ENCODE data around the gene MYCBP2. TPM values are rescaled to one million over a fixed set of nuclear protein-coding genes. Genes with fewer than 3 reads are reported as not detected.

MYCBP2 gene
- polyA plus RNA-seq, 2 of the 4 experiments (the other 2 are of a cell fraction), result 15.8 to 37.8 TPM

DNA sequence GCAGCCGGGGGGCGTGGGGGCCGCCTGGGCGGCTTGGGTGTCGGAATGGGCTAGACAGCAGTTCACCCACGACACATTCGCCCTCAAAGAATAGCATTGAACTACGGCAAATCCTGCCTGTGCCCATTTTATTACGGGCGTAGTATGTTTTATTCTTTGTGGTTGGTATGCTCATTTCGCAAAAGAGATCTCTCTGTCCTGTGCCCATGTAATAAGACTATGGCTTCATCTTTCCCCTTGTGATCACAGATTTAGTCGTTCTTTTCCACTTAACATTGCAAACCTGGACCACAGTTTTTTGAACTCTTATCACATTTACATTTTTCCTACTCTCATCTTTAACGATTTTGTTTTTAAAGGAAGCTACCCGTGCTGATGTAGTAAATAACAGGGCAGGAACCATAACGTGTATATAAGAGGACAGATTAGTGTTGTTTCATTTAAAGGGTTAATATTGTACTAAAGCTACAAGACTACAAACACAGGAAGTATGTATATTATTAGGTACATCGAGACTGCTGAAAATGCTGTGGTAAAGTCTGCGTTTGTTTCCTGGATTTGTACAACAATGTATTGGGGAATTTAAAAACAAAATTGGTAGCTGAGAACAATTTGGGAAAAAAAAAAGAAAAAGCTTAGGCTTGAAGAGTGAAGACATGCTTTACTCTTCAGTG, 3.2 kb upstream of the MYCBP2 start:
- ChIA-PET CTCF (interaction anchor here (0.9 kb wide), 1 partner anchor 148 kb away, joined by 4 read pairs; no protein-coding TSS in a partner anchor), POLR2A (interaction anchor here (0.6 to 1.6 kb wide), 3 partner anchors 38 to 304 kb away, joined by 3 to 5 read pairs (median 4); partner anchors contain the start of gene FBXL3)
- Histone ChIP-seq H3K4me1 (peaks cover 14% of the 10 kb centered on the region; the same call in 2 of the 3 replicates), H3K4me2 (peak overlapping the region; percentile 77), H3K4me3 (peak overlapping the region; percentile 72), H3K27ac (peak overlapping the region; percentile 80 to 99), H3K9me3 (no peaks in the 10 kb centered on the region)
- ATAC-seq (peak; percentile 1 to 18; a peak in 3 of 6 replicates), DNase-seq (ENCODE audit: low read depth in 1 of 2, low spot score in 1 of 2) (no peak), FAIRE-seq (no peak)
- no peak for TF ChIP-seq TP53 (CRISPR knock-in tag; IDR thresholded peaks at IDR 0.05)
- TF ChIP-seq, protein P1, sequence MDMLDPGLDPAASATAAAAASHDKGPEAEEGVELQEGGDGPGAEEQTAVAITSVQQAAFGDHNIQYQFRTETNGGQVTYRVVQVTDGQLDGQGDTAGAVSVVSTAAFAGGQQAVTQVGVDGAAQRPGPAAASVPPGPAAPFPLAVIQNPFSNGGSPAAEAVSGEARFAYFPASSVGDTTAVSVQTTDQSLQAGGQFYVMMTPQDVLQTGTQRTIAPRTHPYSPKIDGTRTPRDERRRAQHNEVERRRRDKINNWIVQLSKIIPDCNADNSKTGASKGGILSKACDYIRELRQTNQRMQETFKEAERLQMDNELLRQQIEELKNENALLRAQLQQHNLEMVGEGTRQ (IDR thresholded peaks at IDR 0.05), result no peak
- TF ChIP-seq MAZ (IDR thresholded peaks at IDR 0.05; ENCODE audit: borderline replicate concordance, low read depth, low read length), result no peak
- no peak for TF ChIP-seq HEYL (CRISPR knock-in tag; IDR thresholded peaks at IDR 0.05)
- TF ChIP-seq, protein P2, sequence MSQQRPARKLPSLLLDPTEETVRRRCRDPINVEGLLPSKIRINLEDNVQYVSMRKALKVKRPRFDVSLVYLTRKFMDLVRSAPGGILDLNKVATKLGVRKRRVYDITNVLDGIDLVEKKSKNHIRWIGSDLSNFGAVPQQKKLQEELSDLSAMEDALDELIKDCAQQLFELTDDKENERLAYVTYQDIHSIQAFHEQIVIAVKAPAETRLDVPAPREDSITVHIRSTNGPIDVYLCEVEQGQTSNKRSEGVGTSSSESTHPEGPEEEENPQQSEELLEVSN (IDR thresholded peaks at IDR 0.05; ENCODE audit: borderline replicate concordance, low read depth), result no peak
- TF ChIP-seq MYC (IDR thresholded peaks at IDR 0.05; ENCODE audit: borderline replicate concordance, low read length), result no peak
- TF ChIP-seq HOXA7 (CRISPR knock-in tag; IDR thresholded peaks at IDR 0.05), result no peak
- TF ChIP-seq RCOR1 (IDR thresholded peaks at IDR 0.05; ENCODE audit: low read depth, low read length), result no peak
- TF ChIP-seq EHMT2 (IDR thresholded peaks at IDR 0.05; ENCODE audit: low read depth), result no peak
- no peak for TF ChIP-seq MAFK (IDR thresholded peaks at IDR 0.05; ENCODE audit: partially characterized antibody)
- under 1% methylated on average over 17 of the region's 17 CpGs for WGBS (ENCODE audit: missing lambda C conversion rate)

DNA sequence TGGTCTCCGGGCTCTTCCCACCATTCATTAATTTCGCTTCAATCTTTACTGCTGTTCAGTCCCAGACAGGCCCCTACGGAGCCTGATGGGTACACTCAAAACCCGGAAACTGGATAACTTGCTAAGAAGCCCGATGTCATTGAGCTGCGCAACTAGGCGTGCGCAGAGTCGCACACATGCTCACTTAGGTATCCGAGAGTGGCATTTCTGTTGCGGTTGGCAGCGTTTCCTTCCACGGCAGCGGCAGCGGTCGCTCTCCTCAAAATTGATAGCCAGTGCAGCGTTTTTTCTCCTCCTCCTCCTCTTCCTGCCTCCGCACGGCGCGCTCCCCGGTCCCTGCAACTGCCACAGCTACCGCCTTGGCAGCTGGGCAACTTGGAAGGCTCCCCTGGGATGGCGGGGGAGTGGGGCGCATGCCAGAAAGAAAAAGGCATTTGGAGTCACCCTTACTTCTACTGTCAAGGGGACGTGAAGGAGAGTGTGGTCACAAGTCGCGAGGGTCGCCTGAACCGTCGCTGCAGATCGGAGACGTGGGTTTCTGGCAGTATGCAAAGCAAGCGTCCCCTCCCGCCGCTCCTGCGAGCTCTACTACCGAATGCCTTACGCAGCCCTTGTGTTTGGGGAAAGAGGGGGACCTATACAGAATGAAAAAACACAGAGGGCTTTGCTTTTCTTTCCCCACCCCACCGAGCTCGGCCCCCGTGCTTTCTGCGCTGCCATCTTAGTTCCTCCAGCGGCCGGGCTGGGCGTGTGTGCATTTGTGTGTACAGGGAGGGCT, 2.4 kb upstream of the MYCBP2 start:
- no peak for TF ChIP-seq CHD4 (IDR thresholded peaks at IDR 0.05; ENCODE audit: borderline replicate concordance)
- TF ChIP-seq, protein P3, sequence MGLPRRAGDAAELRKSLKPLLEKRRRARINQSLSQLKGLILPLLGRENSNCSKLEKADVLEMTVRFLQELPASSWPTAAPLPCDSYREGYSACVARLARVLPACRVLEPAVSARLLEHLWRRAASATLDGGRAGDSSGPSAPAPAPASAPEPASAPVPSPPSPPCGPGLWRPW (IDR thresholded peaks at IDR 0.05), result no peak
- no peak for TF ChIP-seq ZFP36 (IDR thresholded peaks at IDR 0.05; ENCODE audit: borderline replicate concordance, partially characterized antibody)
- no peak for TF ChIP-seq EHF (CRISPR knock-in tag; IDR thresholded peaks at IDR 0.05)
- TF ChIP-seq, protein P4, sequence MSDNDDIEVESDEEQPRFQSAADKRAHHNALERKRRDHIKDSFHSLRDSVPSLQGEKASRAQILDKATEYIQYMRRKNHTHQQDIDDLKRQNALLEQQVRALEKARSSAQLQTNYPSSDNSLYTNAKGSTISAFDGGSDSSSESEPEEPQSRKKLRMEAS (IDR thresholded peaks at IDR 0.05), result peak; percentile 80
- TF ChIP-seq, protein P5, sequence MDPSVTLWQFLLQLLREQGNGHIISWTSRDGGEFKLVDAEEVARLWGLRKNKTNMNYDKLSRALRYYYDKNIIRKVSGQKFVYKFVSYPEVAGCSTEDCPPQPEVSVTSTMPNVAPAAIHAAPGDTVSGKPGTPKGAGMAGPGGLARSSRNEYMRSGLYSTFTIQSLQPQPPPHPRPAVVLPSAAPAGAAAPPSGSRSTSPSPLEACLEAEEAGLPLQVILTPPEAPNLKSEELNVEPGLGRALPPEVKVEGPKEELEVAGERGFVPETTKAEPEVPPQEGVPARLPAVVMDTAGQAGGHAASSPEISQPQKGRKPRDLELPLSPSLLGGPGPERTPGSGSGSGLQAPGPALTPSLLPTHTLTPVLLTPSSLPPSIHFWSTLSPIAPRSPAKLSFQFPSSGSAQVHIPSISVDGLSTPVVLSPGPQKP (IDR thresholded peaks at IDR 0.05; ENCODE audit: low read depth, low read length), result no peak
- no peak for TF ChIP-seq BHLHE40 (IDR thresholded peaks at IDR 0.05; ENCODE audit: low read depth, low read length)
- TF ChIP-seq RARB (CRISPR knock-in tag; IDR thresholded peaks at IDR 0.05), result no peak
- TF ChIP-seq POLR2A (IDR thresholded peaks at IDR 0.05; ENCODE audit: low read length), result peak; percentile 72
- no peak for TF ChIP-seq HEYL (CRISPR knock-in tag; IDR thresholded peaks at IDR 0.05)
- peak in 1 of 2 experiments; percentile 57; a peak in 3 of 5 replicates for TF ChIP-seq JUN (IDR thresholded peaks at IDR 0.05)
- TF ChIP-seq, protein P6, sequence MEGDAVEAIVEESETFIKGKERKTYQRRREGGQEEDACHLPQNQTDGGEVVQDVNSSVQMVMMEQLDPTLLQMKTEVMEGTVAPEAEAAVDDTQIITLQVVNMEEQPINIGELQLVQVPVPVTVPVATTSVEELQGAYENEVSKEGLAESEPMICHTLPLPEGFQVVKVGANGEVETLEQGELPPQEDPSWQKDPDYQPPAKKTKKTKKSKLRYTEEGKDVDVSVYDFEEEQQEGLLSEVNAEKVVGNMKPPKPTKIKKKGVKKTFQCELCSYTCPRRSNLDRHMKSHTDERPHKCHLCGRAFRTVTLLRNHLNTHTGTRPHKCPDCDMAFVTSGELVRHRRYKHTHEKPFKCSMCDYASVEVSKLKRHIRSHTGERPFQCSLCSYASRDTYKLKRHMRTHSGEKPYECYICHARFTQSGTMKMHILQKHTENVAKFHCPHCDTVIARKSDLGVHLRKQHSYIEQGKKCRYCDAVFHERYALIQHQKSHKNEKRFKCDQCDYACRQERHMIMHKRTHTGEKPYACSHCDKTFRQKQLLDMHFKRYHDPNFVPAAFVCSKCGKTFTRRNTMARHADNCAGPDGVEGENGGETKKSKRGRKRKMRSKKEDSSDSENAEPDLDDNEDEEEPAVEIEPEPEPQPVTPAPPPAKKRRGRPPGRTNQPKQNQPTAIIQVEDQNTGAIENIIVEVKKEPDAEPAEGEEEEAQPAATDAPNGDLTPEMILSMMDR (IDR thresholded peaks at IDR 0.05), result no peak
- TF ChIP-seq, protein P7, sequence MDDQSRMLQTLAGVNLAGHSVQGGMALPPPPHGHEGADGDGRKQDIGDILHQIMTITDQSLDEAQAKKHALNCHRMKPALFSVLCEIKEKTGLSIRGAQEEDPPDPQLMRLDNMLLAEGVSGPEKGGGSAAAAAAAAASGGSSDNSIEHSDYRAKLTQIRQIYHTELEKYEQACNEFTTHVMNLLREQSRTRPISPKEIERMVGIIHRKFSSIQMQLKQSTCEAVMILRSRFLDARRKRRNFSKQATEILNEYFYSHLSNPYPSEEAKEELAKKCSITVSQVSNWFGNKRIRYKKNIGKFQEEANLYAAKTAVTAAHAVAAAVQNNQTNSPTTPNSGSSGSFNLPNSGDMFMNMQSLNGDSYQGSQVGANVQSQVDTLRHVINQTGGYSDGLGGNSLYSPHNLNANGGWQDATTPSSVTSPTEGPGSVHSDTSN (IDR thresholded peaks at IDR 0.05), result no peak
- TF ChIP-seq MAZ (IDR thresholded peaks at IDR 0.05; ENCODE audit: borderline replicate concordance, low read depth, low read length), result no peak
- TF ChIP-seq EP300 (IDR thresholded peaks at IDR 0.05), result no peak
- no peak for TF ChIP-seq FOSB (CRISPR knock-in tag; IDR thresholded peaks at IDR 0.05)
- TF ChIP-seq MYC (IDR thresholded peaks at IDR 0.05; ENCODE audit: borderline replicate concordance, low read length), result 0 out of 2 replicates have a peak, but pooled peaks have one; percentile 44
- no peak for TF ChIP-seq TP53 (CRISPR knock-in tag; IDR thresholded peaks at IDR 0.05)
- no peak for TF ChIP-seq FOSL2 (IDR thresholded peaks at IDR 0.05)
- TF ChIP-seq FOSL2 (CRISPR knock-in tag; IDR thresholded peaks at IDR 0.05), result no peak
- peak overlapping the region; percentile 80 to 99 for H3K27ac ChIP-seq
- no peaks in the 10 kb centered on the region for H3K9me3 ChIP-seq
- FAIRE-seq (no peak), ATAC-seq (peak; percentile 74 to 87), DNase-seq (ENCODE audit: low read depth in 1 of 2, low spot score in 1 of 2) (peak; percentile 68 to 92)
- ChIA-PET CTCF (interaction anchor here (0.9 kb wide), 1 partner anchor 149 kb away, joined by 4 read pairs; no protein-coding TSS in a partner anchor), POLR2A (interaction anchor here (0.6 to 1.6 kb wide), 3 partner anchors 38 to 303 kb away, joined by 3 to 5 read pairs (median 4); partner anchors contain the start of gene FBXL3)
- peak overlapping the region; percentile 77 for H3K4me2 ChIP-seq
- H3K4me3 ChIP-seq, result peak overlapping the region; percentile 72
- 3% methylated on average over 34 of the region's 46 CpGs for WGBS (ENCODE audit: missing lambda C conversion rate)
- peaks cover 18% of the 10 kb centered on the region; the same call in 2 of the 3 replicates for H3K4me1 ChIP-seq
